Posterior cingulate gyrus (tissue), 11 donors: Measurements from ENCODE around the gene OR2J2.
"Not testable (repeated sequence)": the region's sequence is repeated elsewhere in the genome, so short reads cannot be mapped to it uniquely, and the experiment has no call there.

ENCODE experiments used
- DNase-seq, 10 donors: peaks; one replicate each; pipeline versions ENCODE4 v3.0.0 to v3.0.0-alpha.2; 2020 to 2021; ENCODE audit warnings: mixed read lengths in 3 of 10
- intact Hi-C: fragments of 100-400 bp; cut with DNase I; formaldehyde crosslinking; loops from one replicate; pipeline ENCODE4 v1.15.1; 2023

The OR2J2 gene

GRCh38 chr6:29170607-29171006 is at the start of gene OR2J2:
Gene OR2J2 (plus strand): TSS chr6:29170907. CDS start chr6:29173636, 2,729 bp downstream.
- DNase-seq, intact Hi-C loops: not testable (repeated sequence)

- peak in 1 of 10 donors; percentile 82 for DNase-seq
- intact Hi-C loops: no loop called here
Measured at GRCh38 chr6:29129326-29130012, 41.2 kb upstream of the OR2J2 start.

GRCh38 chr6:29130644-29131043 is 40.1 kb upstream of the OR2J2 start:
- intact Hi-C loops: no loop called here
- peak in 1 of 10 donors; percentile 72 for DNase-seq

- intact Hi-C loops: no loop called here
- no peak for DNase-seq
Measured at GRCh38 chr6:29131691-29132090, 39.0 kb upstream of the OR2J2 start.

- DNase-seq: no peak
- intact Hi-C loops: no loop called here
Measured at GRCh38 chr6:29137724-29138123, 33.0 kb upstream of the OR2J2 start.

GRCh38 chr6:29141606-29142005 is 29.1 kb upstream of the OR2J2 start:
- intact Hi-C loops: no loop called here

GRCh38 chr6:29142309-29142708 is 28.4 kb upstream of the OR2J2 start:
- no peak for DNase-seq
- intact Hi-C loops: no loop called here

More at GRCh38 chr6:29141606-29142005, 29.1 kb upstream of the OR2J2 start:
- DNase-seq: no peak

- intact Hi-C loops: no loop called here
- DNase-seq: no peak
Measured at GRCh38 chr6:29146179-29146578, 24.5 kb upstream of the OR2J2 start.

- intact Hi-C loops: no loop called here
- DNase-seq: no peak
Measured at GRCh38 chr6:29147074-29147473, 23.6 kb upstream of the OR2J2 start.

GRCh38 chr6:29149444-29149843 is 21.3 kb upstream of the OR2J2 start:
- DNase-seq, intact Hi-C loops: not testable (repeated sequence)

GRCh38 chr6:29153083-29153482 is 17.6 kb upstream of the OR2J2 start:
- DNase-seq: no peak

GRCh38 chr6:29155182-29155581 is 15.5 kb upstream of the OR2J2 start:
- DNase-seq, intact Hi-C loops: not testable (repeated sequence)

More at GRCh38 chr6:29153083-29153482, 17.6 kb upstream of the OR2J2 start:
- intact Hi-C loops: no loop called here

GRCh38 chr6:29159922-29160321 is 10.8 kb upstream of the OR2J2 start:
- intact Hi-C loops: not testable (repeated sequence)
- peak in 1 of 10 donors; percentile 30 for DNase-seq

GRCh38 chr6:29165571-29165970 is 5.1 kb upstream of the OR2J2 start:
- intact Hi-C loops: not testable (repeated sequence)
- peak in 1 of 10 donors; percentile 70 for DNase-seq

- DNase-seq: no peak
- intact Hi-C loops: no loop called here
Measured at GRCh38 chr6:29171736-29172135, 1.0 kb downstream of the OR2J2 start.

GRCh38 chr6:29183594-29183993 is 12.9 kb downstream of the OR2J2 start:
- intact Hi-C loops: no loop called here
- DNase-seq: no peak

- intact Hi-C loops, DNase-seq: not testable (repeated sequence)
Measured at GRCh38 chr6:29188659-29189058, 18.0 kb downstream of the OR2J2 start.

GRCh38 chr6:29200767-29201662 is 30.3 kb downstream of the OR2J2 start:
- intact Hi-C loops: no loop called here
- DNase-seq: peak in 2 of 10 donors; percentile 57 to 66

GRCh38 chr6:29201966-29202365 is 31.3 kb downstream of the OR2J2 start:
- intact Hi-C loops: no loop called here
- peak in 1 of 10 donors; percentile 79 for DNase-seq

- intact Hi-C loops: no loop called here
- DNase-seq: no peak
Measured at GRCh38 chr6:29211488-29211887, 40.8 kb downstream of the OR2J2 start.

- intact Hi-C loops: no loop called here
- no peak for DNase-seq
Measured at GRCh38 chr6:29216528-29216927, 45.8 kb downstream of the OR2J2 start.
